T-helper 2 cell treated with Interferon-gamma antibody and Interleukin-4, amounts not matched to agents 100 ng/mL and 5 ng/mL, for 36 hours (primary cell): ENCODE data around the gene CALML5. TPM values are rescaled to one million over a fixed set of nuclear protein-coding genes. Genes with fewer than 3 reads are reported as not detected.

Experiments
- intact Hi-C: fragments of 100-400 bp; cut with micrococcal nuclease; formaldehyde crosslinking; loops from one replicate; pipeline ENCODE4 v1.15.1; 2023
- total RNA-seq: library from RNA; stranded (reverse); gene quantifications from 2 replicates; pipeline ENCODE4 v1.2.3, GENCODE V29; 2022

Gene CALML5
- total RNA-seq, 1 donor from 2014 or later = not detected

DNA sequence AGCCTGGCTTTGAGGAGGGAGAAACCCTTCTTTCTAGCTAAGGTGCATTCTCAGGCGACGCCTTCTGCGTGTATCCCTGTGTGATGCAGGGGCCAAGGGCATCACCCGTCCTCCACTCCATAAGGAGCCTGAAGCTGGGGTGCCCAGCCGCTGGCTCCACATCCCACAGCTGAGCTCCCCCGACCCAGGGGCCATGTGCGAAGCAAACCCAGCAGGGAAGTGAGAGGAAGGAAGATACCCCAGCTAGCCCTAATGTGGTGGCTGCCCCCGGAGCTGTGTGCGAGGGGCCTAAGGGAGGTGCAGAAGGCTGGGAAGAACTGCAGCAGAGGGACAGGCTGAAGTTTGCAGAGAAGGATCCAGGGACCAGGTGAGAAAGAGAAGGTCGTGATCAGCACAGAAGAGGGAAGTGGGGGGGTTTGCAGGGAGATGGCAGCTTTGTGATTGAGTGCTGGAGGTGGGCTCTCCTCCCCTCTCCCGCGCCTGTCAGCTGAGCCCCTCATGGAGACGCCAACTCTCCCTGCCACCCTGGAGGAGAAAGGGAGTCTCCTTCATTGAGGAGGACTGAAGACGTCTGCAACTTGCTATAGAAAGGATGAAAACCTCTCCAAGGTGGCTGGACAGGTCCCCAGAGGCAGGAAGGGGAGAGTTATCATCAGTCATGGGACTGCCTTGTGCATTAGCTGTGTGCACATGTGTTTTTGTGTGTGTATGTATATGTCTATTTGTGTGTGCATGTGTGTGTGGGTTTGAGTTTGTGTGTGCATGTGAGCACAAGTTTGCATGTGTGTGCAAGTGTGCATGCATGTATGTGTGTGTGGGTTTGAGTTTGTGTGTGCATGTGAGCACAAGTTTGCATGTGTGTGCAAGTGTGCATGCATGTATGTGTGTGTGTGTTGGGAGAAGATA, 3.5 kb upstream of the CALML5 start:
- intact Hi-C loops = no loop called here

DNA sequence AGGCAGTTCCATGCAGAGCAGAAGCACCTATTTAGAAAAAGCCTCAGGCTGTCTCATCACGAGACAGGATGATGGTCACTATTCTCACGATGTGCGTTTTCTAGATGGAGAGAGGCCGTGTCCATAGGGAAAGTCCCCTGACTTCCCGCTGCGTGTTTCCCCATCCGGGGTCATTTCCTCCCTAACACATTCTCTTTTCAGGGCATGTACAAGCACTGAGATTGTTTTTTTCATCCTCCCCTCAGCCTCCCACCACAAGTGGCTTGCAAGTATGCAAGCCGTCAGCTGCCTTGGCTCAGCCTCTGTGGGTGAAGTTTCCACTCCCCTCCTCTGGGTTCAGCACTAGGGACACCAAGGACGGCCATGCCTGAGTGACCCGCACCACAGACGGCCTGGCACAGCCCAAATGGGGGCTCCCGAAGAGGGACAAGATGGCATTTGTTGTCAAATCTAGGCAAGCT, 2.7 kb upstream of the CALML5 start:
- intact Hi-C loops = no loop called here

DNA sequence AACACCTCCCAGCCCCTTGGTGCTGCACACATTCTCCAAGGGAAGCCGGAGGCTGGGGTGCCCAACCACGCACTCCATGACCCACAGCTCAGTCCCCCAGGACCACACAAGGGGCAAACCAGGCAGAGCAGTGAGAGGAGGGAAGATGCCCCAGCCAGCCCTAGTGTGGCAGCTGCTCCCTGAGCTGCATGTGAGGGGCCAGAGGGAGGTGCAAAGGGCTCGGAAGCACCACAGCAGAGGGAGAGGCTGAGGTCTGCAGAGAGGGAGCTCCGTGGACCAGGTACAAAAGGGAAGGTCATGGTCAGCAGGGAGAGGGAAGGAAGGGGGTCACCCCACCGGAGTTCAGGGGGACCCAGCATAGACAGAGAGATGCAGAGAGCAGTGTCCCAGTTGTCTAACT, 1.5 kb upstream of the CALML5 start:
- intact Hi-C loops = no loop called here

DNA sequence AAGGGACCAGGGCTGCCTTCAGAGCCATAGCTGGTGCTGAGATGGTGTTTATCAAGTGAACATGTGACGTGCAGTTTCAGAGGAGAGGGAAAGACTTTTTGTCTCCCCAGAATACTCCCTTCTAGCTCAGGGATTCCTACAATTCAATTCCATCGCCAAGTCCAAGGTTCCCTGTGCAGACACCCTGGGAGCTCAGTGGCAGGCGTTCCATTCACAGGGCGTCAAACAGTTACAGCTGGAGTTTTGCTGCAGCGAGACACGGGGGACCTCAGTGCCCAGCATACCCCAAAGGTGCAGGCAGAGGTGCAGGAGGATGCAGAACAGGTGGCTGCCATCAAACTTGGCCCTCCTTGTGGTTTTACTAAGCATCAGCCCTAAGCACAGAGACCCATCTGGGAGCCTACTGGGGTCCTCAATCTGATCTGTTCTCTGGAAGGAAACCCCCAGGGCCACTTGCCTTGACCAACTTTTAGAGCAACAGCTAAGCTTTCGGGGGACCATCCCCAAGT, 846 bp upstream of the CALML5 start:
- intact Hi-C loops = no loop called here

DNA sequence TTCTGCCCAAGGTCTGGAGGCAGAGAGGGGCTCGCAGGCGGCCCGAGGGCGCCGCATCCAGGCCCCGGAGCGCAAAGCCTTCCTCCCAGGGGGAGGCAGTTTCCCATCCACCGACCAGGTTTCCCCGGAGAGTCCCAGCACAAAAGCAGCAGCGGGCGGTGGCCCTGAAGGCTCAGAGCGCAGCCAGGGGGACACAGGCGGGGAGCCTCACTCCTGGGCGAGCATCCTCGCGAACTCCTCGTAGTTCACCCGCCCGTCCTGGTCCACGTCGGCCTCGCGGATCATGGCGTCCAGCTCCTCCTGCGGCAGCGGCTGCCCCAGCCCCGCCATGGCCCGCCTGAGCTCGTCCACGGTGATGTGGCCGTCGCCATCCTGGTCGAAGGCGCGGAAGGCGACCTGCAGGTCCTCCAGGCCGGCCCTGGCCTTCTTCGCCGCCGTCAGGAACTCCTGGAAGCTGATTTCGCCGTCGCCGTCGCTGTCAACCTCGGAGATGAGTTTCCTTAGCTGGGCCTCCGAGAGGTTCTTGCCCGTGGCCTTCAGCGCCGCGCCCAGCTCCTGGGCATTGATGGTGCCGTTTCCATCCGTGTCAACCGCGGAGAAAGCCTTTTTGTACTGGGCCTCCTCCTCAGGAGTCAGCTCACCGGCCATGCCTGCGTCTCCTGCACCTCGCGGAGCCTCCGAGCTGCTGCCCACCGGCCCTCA, 428 bp downstream of the CALML5 start:
- intact Hi-C loops = no loop called here

DNA sequence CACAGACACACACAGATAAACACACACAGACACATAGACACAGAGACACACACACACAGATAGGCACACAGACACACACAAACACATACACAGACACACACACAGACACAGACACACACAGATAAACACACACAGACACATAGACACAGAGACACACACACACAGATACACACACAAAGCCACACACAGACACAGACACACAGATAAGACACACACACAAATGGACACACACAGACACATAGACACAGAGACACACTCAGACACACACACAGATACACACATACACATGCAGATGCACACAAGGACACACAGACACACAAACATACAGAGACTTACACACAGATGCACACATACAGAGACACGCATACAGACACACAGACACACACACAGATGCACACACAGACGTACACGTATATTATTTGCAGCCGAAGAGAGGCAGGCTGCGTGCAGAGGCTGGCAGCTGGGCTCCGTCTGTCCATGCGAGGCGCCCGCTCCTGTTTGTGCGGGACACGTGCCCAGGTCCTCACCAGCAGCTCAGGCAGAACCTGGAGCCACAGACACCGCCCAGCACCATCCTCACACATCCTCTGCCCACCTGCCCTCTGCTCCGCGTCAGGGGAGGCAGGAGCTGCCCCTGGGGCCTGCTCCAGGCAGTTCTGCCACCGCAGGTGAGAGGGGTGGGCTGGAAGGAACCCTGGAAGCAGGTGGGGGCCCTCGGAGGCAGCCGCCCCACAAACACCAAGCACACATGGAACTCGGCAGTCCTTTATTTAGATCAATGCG, 1.2 kb downstream of the CALML5 start:
- intact Hi-C loops = no loop called here

DNA sequence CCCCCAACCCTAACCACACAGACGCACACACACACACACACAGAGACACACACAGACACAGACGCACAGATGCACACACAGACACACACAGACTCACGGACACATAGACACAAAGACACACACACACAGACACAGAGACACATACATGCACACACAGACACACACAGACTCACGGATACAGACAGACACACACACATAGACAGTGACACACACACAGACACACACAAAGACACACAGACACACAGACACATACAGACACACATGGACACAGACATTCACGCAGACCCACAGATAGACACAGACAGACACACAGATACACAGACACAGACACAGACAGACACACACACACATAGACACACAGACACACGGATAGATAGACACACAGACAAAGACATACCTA, 2.1 kb downstream of the CALML5 start:
- intact Hi-C loops = no loop called here

DNA sequence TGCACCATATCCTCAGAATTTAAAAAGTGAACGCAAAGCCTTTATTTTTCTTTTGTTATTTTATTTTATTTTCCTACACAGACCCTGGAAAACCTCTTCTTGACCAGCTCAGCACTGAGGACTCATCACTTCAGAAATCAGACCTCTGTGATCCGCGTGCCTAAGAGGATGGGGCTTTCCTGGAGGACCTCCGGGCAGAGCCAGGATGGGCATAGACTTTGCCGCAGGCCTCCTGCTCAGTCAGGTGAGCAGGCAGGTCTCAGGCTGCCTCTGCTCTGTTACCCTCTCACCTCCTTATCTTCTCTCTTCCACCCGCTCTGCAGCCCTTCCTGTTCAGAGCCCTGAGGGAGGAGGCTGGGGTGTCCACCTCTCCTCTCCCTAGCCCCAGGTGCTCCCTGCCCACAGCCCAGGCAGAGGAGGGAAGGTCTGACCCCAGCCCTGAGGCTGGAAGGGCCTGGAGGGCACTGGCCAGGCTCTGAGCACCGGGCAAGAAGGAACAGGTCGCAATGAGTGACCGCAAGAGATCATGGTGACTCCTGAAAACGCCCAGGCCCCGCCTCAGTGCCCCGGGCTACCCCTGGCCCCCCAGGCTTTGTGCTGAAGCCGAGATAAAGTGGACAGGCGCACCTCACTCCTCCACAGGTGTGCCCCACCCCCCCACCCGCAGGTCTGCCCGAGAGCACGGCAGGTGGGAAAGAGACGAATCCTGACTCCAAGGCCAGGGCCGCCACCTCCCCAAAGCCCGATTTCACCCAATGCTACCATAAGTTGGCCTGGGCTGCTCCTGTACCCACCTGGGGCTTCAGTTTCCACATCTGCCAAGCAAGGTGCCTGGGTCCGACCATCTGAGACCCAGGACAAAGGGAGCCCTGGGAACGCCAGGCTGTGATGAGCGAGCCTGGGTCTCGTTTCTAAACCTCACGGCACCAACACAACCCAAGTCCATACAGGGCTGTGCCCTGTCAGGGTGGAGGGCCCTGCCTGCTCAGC, 2.8 kb downstream of the CALML5 start:
- intact Hi-C loops = no loop called here

DNA sequence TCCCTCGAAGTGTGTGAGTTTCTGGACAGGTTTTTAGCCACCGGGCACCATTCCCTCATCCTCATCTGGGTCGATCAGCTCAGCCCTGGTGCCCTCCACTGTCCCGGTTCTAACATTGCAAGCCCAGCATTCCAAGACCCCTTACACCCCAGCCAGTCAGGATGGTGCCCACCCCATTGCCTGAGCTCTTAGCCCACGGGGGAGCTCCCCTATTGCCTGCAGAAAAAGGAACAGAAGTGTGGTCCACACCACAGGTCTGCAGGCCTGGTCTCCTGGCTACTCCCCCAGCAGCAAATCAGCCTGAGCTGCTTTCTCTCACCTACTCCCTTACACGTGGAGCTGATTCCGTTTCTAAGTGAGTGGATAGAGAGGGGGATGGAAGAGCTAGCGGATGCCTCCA, 4.8 kb downstream of the CALML5 start:
- intact Hi-C loops = no loop called here

DNA sequence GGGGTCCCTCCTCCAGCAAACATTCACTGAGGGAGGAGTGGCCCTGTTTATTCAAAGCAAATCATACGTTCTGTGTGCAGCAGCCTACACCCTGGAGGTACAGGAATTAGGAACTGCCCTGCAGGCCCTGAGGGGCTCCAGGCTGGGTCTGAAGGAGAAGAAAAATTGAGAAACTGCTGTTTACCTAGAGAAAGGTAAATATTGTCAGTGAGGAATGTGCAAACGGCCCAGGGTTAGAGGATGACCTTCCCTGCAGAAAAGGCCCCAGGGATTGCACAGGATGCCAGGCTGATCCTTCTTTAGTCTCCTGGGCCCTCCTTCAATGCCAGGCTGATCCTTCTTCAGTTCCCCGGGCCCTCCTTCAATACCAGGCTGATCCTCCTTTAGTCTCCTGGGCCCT, 5.7 kb downstream of the CALML5 start:
- intact Hi-C loops = no loop called here

DNA sequence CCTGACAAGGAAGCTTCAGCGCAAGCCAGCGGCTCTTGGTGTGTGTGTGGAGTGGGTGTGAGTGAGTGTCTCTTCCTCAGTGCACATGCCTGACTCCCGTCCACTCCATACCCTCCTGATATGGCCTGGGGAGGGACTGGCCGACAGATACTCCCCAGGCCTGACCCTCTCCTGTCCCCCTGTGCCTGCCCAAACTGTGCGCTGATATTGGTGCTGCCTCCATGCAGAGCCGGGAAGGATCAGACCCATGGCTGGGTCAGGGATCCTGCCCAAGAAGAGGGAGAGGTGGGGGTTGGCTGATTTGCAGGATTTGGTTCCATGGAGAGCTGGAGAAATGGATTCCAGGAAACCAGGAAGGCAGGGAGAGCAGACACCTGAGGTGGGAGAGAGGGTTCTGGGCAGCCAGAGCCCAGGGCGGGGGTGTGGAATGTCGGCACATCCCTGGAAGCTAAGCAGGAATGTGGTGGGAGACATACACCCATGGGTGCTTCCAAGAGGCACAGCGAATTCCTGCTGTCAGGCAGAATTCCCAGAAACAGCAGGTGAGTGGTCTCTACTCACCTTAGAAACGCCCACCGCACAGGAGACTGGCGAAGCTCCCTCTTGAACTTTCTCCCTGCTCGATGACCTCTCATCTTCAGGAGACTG, 6.3 kb downstream of the CALML5 start:
- intact Hi-C loops = no loop called here

DNA sequence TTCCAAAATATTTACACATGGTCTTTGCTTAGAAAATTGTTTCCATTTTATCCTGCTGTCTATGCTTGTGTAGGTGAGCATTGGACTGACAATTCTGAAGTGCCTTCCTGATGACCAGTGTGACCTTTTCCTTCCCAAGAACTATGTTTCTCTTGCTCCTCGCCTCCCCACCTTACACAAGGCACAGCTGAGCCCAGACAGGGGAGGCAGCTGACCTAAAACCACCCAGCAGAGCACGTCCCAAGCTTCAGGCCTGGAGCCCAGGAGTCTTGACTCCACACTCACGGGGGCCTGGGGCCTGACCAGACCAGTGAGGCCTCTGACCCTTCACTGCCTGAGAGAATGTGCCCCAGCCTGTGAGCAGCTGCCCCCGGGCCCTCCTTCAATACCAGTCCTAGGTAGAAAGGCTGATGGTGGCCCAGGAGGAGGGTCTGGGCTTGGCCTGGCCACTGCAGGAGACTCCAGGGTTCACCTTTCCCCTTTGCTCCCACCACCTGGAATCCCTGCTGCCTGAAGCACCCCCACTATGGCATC, 7.0 kb downstream of the CALML5 start:
- intact Hi-C loops = no loop called here

DNA sequence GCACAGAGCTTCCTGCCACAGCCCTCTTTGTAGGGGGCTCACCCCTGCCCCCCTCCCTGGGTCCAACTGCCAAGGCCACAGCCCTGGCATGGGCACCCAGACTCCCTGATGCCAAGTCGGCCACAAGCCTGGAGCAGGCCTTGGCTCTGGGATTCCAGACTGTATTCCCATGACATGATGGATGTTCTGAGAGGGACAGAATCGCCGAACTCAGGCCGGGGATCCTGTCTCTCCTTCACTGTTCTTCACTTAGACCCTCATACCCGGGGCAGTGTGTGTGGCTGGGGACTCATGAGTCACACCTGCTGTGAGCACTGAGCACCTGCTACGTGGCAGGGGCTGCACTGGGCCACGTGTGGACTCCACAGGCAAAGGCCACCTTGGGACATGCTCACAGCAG, 7.9 kb downstream of the CALML5 start:
- intact Hi-C loops = no loop called here

DNA sequence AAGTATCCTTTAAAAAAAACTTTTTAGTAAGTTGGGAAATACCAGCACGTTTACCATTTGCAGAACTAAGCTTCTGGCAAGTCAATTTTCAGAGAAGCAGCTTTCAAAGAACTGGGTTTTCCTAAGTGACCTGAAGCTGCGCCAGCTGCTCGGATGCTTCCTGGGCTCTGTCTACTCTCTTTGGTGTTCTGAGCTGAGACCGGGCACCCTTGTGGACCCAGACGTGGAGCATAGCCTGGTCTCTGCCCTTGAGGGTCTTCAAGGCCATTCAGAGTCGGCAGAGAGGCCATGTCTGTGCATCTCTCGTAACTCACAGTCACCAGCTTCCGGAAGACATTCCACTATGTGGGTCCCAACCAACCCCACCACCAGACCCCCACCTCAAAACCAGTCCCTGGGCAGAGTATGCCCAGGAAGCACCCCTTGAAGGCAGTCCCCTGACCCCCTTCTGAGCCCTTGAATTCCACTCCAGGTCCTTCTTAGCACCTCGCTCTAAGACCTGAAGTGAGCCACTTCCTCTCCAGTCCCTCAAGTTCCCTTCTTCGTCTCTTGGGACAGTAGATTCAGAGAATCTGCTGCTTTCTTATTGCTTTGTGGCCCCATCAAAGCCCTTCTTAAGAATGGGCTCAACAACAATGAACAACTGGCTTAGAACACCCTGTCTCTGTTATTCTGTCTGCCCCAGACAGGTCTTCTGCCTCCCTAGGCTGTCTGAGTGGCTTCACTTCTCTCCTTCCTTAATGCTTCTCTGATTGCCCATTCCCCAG, 8.5 kb downstream of the CALML5 start:
- intact Hi-C loops = no loop called here

DNA sequence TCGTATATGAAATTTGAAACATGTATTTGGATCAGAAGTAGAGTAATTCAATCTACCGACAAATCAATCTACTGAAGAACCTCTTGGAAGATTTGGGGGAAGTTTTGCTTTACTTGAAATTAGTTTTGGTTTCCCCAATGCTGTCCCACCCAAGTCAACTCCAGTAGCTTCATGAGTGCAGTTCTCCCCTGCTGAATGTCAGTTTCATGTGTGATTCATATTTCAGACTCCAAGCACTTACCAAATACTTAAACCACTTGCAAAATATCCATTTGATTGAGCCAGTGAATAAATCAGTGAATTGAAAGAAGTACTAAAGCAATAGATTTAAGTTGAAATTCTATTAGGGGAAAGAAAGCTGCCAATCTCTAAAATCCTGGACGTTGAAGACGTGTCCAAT, 9.3 kb downstream of the CALML5 start:
- intact Hi-C loops = no loop called here

DNA sequence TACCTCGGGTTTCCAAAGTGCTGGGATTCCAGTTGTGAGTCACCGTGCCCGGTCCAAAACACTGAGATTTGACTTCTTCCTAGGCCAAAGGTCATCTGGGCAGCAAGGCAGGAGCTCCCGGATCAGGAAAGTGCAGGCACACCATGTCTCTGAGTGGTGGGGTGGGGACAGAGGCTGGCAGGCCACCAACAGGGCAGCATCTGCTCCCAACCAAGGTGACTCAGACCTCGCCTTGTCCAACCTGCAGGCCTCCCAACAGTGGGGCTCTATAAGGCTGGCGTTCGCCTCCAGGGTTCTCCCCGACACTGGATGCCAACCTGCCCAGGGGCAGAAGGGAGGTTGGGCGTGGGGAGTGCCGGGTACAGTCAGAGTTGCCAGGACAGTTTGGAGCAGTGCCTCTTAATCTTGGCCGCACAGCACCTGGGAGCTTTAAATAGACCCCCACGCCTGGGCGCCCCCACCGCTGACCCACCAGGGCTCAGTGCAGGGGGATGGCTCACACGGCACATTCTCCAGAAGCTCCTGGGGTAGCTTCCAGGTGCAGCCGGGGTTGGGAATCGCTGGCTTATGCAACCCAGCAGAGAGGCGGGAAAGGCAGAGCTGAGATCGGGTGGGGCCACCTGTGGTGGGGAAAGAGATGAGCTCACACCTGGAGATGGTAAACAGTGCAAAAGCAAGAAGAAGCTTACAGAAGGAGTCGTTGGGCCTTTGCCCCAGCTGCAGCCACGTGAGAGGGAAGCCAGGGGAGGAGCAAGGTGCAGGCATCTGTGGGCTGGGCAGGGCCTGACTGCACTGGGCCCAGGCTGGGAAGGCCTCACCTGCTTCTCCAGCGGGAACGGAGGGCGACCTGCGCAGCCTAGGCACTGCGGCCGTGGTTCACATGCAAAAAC, 10.9 kb downstream of the CALML5 start:
- intact Hi-C loops = no loop called here

DNA sequence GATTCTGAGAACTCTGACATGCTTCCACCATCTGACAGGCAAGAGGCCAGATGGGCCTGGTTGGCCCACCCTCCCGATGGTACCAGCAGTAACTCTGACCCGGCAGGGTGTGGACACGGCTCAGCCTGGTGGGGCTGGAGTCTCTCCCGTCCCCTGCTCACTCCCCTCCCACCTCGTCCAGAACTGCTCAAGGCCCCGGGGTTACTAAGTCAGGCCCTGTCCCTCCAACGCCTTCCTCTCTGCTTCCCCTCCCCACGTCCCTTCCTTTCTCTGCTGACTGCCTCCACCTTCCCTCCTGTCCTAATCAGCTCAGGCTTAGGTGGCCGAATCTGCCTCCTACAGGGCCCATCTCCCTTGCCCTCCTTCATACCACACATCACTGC, 12.5 kb downstream of the CALML5 start:
- intact Hi-C loops = no loop called here
